DOHH2 (cell line): Measurements from ENCODE around the gene CARD11.

Source experiments
- EZH2phosphoT487 ChIP-seq: fragments of 200-600 bp; sonication (generic); IDR thresholded peaks from 2 replicates; pipeline ENCODE4 v1.6.1; 2017; ENCODE audit warnings: borderline replicate concordance, mild to moderate bottlenecking, antibody characterized with exemption, low read length, moderate library complexity, mixed read lengths
- TF ChIP-seq, protein P1 (sequence below): fragments of 200-600 bp; sonication (generic); IDR thresholded peaks from one replicate; pipeline ENCODE4 v1.5.1; 2014; ENCODE audit warnings: antibody characterized with exemption, mild to moderate bottlenecking, low read depth, low read length; ENCODE audit not compliant: poor library complexity, severe bottlenecking

DNA sequence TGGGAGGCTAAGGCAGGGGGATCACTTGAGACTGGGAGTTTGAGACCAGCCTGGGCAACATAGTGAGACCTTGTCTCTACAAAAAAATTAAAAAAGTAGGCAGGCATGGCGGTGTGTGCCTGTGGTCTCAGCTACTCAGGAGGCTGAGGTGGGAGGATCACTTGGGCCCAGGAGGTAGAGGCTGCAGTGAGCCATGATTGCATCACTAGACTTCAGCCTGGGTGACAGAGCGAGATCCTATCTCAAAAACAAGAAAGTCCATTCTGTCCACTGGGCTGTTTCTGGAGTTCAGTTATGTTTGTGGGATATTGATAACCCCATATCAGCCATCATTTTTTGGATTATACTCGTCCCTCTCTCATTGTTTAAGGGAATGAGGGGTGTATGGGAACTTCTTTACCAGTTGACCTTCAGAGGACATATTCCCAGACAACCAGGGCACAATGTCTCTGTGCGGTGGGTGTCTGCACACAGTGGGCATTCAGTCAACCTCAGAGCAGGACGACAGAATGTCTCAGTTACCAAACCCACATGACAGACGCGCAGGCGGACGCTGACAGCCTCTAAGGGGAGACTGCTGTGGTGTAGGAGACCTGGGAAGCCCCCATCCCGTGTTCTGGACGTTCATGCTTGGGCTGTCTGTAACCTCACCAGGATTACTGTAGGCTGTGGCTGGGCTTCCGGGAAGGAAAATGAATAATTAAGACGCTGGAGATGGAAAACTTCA is 69.4 kb downstream of the CARD11 start:
- TF ChIP-seq, protein P1, sequence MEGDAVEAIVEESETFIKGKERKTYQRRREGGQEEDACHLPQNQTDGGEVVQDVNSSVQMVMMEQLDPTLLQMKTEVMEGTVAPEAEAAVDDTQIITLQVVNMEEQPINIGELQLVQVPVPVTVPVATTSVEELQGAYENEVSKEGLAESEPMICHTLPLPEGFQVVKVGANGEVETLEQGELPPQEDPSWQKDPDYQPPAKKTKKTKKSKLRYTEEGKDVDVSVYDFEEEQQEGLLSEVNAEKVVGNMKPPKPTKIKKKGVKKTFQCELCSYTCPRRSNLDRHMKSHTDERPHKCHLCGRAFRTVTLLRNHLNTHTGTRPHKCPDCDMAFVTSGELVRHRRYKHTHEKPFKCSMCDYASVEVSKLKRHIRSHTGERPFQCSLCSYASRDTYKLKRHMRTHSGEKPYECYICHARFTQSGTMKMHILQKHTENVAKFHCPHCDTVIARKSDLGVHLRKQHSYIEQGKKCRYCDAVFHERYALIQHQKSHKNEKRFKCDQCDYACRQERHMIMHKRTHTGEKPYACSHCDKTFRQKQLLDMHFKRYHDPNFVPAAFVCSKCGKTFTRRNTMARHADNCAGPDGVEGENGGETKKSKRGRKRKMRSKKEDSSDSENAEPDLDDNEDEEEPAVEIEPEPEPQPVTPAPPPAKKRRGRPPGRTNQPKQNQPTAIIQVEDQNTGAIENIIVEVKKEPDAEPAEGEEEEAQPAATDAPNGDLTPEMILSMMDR, result no peak
- TF ChIP-seq EZH2phosphoT487, result no peak
